HG03060 (cell line): ENCODE data around the gene IGDCC3.

Experiments
- ATAC-seq: cut with Tn5 transposase; IDR thresholded peaks from one replicate; pipeline ENCODE4 v1.9.1; 2021; ENCODE audit warnings: low read depth, moderate number of reproducible peaks; ENCODE audit not compliant: unreplicated experiment

The IGDCC3 gene

GRCh38 chr15:65330934-65331645, 46.7 kb downstream of the IGDCC3 start:
- no peak for ATAC-seq

GRCh38 chr15:65329984-65330735, 47.6 kb downstream of the IGDCC3 start:
- no peak for ATAC-seq

- ATAC-seq, result no peak
Observed at GRCh38 chr15:65329288-65329983, 48.4 kb downstream of the IGDCC3 start.

- ATAC-seq, result no peak
Observed at GRCh38 chr15:65328506-65329287, 49.1 kb downstream of the IGDCC3 start.

GRCh38 chr15:65327651-65328393, 50.0 kb downstream of the IGDCC3 start:
- no peak for ATAC-seq

GRCh38 chr15:65326818-65327217, 51.0 kb downstream of the IGDCC3 start:
- no peak for ATAC-seq

GRCh38 chr15:65326117-65326526, 51.7 kb downstream of the IGDCC3 start:
- no peak for ATAC-seq

- no peak for ATAC-seq
Observed at GRCh38 chr15:65323071-65323511, 54.7 kb downstream of the IGDCC3 start.

GRCh38 chr15:65318870-65319356, 58.9 kb downstream of the IGDCC3 start:
- ATAC-seq, result no peak

- no peak for ATAC-seq
Observed at GRCh38 chr15:65312400-65312916, 65.3 kb downstream of the IGDCC3 start.

- ATAC-seq, result no peak
Observed at GRCh38 chr15:65311760-65312159, 66.0 kb downstream of the IGDCC3 start.

GRCh38 chr15:65310431-65311137, 67.2 kb downstream of the IGDCC3 start:
- no peak for ATAC-seq

- ATAC-seq, result no peak
Observed at GRCh38 chr15:65309882-65310418, 67.9 kb downstream of the IGDCC3 start.

- no peak for ATAC-seq
Observed at GRCh38 chr15:65307978-65308377, 69.8 kb downstream of the IGDCC3 start.

GRCh38 chr15:65306551-65306950, 71.3 kb downstream of the IGDCC3 start:
- no peak for ATAC-seq

- ATAC-seq, result no peak
Observed at GRCh38 chr15:65305776-65306175, 72.0 kb downstream of the IGDCC3 start.

- no peak for ATAC-seq
Observed at GRCh38 chr15:65305150-65305758, 72.5 kb downstream of the IGDCC3 start.
